ENCODE measurements around the gene C1orf174. TPM values are rescaled to one million over a fixed set of nuclear protein-coding genes. Genes with fewer than 3 reads are reported as not detected.

Gene C1orf174
- total RNA-seq, 2 donors from 2014 or later = 14.8 to 15.6 TPM

DNA sequence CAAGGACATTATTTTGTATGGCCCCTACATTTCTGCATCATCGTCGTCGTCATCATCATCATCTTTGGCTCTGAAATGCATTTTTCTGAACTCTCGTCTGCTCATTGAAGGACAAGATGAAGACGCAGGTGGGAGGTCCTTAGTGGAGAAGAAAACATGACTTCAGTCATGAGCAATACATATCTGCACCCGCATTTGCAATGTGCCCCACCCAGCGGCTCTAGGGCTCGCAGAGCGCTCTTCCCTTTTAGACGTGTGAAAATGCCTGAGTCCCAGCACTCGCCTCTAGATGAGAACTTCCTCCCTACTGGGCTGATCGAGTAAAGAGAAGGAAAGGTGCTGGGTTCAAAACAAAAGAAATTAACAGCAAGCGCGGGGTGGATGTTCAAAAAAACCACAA lies 10.1 kb downstream of the C1orf174 start:
- Histone ChIP-seq H3K4me3 (no peak overlapping the region), H3K27me3 (no peaks in the 10 kb centered on the region), H3K4me1 (peaks cover 6% of the 10 kb centered on the region), H3K36me3 (replicated peaks in 1 of 2; ENCODE audit: insufficient read depth in 1 of 2, low read depth in 2 of 2) (peaks cover 7 to 14% of the 10 kb centered on the region in 2 donors), H3K9me3 (no peaks in the 10 kb centered on the region), H3K27ac (no peak overlapping the region)
- TF ChIP-seq, protein P1, sequence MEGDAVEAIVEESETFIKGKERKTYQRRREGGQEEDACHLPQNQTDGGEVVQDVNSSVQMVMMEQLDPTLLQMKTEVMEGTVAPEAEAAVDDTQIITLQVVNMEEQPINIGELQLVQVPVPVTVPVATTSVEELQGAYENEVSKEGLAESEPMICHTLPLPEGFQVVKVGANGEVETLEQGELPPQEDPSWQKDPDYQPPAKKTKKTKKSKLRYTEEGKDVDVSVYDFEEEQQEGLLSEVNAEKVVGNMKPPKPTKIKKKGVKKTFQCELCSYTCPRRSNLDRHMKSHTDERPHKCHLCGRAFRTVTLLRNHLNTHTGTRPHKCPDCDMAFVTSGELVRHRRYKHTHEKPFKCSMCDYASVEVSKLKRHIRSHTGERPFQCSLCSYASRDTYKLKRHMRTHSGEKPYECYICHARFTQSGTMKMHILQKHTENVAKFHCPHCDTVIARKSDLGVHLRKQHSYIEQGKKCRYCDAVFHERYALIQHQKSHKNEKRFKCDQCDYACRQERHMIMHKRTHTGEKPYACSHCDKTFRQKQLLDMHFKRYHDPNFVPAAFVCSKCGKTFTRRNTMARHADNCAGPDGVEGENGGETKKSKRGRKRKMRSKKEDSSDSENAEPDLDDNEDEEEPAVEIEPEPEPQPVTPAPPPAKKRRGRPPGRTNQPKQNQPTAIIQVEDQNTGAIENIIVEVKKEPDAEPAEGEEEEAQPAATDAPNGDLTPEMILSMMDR (IDR thresholded peaks at IDR 0.05) = no peak
- TF ChIP-seq POLR2A (IDR thresholded peaks at IDR 0.05) = no peak
- intact Hi-C loops (cut with DNase I) = no loop called here
- 89 to 97% methylated on average over 14 of the region's 14 CpGs for WGBS, 2 donors
- ATAC-seq = no peak
- DNase-seq = no peak

DNA sequence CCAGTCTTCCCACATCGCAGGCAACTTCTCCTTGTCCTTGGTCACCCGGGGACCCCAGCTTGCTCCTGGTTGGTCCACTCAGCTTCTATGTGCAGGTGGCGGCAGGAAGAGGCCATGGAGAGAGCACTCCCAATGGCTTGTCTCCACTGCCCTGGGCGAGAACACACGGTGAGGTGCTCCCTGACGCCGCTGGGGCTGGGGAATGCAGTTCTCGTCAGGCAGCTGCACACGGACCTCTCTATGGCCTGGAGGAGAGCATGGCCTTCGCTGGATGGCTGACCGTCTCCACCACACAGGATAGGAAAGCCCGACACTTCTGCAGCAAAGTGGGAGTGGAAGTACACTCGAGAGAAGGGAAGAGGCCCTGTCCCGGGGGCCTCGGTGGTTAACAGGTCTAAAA lies 11.8 kb downstream of the C1orf174 start:
- Histone ChIP-seq H3K27ac (no peak overlapping the region), H3K4me3 (no peak overlapping the region), H3K9me3 (no peaks in the 10 kb centered on the region), H3K4me1 (peaks cover 6% of the 10 kb centered on the region), H3K27me3 (no peaks in the 10 kb centered on the region), H3K36me3 (replicated peaks in 1 of 2; ENCODE audit: insufficient read depth in 1 of 2, low read depth in 2 of 2) (peaks cover 7 to 14% of the 10 kb centered on the region in 2 donors)
- intact Hi-C loops (cut with DNase I) = no loop called here
- TF ChIP-seq, protein P1 (IDR thresholded peaks at IDR 0.05) = no peak
- no peak for TF ChIP-seq POLR2A (IDR thresholded peaks at IDR 0.05)
- no peak for ATAC-seq
- 80 to 89% methylated on average over 9 to 15 of the region's 15 CpGs for WGBS, 2 donors
- no peak for DNase-seq

DNA sequence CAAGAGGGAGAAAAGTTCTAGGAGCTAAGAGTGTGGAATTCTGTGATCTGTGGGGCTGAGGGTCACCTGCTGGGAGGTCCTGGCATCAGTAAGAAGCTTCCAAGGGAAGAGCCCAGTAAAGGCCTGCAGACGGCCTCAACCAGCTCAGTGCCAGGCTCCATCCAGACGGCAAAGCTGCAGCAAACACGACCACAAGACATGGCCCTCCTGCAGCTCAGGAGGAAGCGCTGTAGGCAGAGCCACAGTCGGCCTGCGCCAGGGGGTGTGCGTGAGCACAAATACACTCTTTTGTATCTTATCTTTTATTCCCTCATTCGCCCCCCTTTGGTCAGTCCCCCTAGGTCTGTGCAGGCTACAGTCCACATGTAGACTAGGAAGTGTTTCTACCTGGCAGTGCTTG lies 13.4 kb downstream of the C1orf174 start:
- DNase-seq = no peak
- TF ChIP-seq POLR2A (IDR thresholded peaks at IDR 0.05) = no peak
- TF ChIP-seq, protein P1 (IDR thresholded peaks at IDR 0.05) = no peak
- WGBS, 2 donors = 87 to 88% methylated on average over 8 of the region's 8 CpGs
- ATAC-seq = no peak
- H3K27ac ChIP-seq = no peak overlapping the region
- H3K4me3 ChIP-seq = no peak overlapping the region
- intact Hi-C loops (cut with DNase I) = no loop called here
- H3K9me3 ChIP-seq = no peaks in the 10 kb centered on the region
- H3K27me3 ChIP-seq = no peaks in the 10 kb centered on the region
- no peaks in the 10 kb centered on the region for H3K4me1 ChIP-seq
- peaks cover 7 to 14% of the 10 kb centered on the region in 2 donors for H3K36me3 ChIP-seq (replicated peaks in 1 of 2; ENCODE audit: insufficient read depth in 1 of 2, low read depth in 2 of 2)

DNA sequence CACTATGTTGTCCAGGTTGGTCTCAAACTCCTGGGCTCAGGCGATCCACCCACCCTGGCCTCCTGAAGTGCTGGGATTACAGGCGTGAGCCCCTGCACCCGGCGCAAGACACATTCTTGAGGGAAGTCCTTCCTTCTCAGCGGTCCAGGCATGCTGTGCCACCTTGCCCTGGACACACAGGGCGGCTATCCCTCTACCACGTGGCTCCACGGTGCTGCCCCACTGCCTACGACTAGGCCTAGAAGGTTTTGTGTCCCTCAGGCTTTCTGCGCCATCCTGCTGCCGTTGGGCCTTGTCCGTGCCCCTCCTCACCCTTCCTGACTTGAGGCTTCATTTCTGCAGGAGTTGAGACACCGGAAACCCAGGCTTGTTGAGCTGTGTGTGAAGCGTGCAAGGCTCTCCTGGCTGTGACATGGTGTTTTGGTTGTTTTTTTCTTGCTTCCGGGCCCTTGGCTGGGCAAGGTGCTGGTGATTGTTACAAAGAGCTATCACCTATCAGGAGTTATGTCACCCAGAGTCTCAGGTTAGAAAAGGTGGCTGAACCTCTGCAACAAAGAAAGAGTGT lies 13.9 kb downstream of the C1orf174 start:
- H3K27me3 ChIP-seq = no peaks in the 10 kb centered on the region
- DNase-seq (no peak), ATAC-seq (no peak)
- peaks cover 7 to 14% of the 10 kb centered on the region in 2 donors for H3K36me3 ChIP-seq (replicated peaks in 1 of 2; ENCODE audit: insufficient read depth in 1 of 2, low read depth in 2 of 2)
- H3K9me3 ChIP-seq = no peaks in the 10 kb centered on the region
- no peak for TF ChIP-seq POLR2A (IDR thresholded peaks at IDR 0.05)
- TF ChIP-seq, protein P1 (IDR thresholded peaks at IDR 0.05) = no peak
- no peaks in the 10 kb centered on the region for H3K4me1 ChIP-seq
- intact Hi-C loops (cut with DNase I) = no loop called here
- 89 to 99% methylated on average over 7 to 15 of the region's 15 CpGs for WGBS, 2 donors
- no peak overlapping the region for H3K4me3 ChIP-seq
- H3K27ac ChIP-seq = no peak overlapping the region

DNA sequence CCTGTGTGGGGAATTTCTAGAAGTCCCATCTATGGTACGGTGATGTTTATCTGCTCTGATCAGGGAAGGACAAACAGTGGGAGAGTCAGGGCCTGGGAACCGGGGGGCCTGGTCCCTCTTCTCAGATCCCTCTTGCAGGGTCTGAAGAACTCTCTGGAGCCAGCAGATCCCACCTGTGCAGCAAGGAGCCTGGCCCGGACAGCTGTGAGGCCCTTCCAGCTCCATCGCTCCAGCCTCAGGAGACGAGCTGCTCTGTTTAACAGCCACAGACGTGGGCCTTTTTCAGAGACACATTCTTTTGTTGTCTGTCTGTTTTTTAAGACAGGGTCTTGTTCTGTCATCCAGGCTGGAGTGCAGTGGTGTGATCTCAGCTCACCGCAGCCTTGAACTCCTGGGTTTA lies 14.5 kb downstream of the C1orf174 start:
- Histone ChIP-seq H3K27ac (no peak overlapping the region), H3K36me3 (replicated peaks in 1 of 2; ENCODE audit: insufficient read depth in 1 of 2, low read depth in 2 of 2) (peaks cover 5 to 12% of the 10 kb centered on the region in 2 donors), H3K27me3 (no peaks in the 10 kb centered on the region), H3K4me3 (no peak overlapping the region), H3K9me3 (no peaks in the 10 kb centered on the region), H3K4me1 (no peaks in the 10 kb centered on the region)
- WGBS, 2 donors = 81 to 84% methylated on average over 7 of the region's 7 CpGs
- no peak for ATAC-seq
- intact Hi-C loops (cut with DNase I) = no loop called here
- no peak for DNase-seq
- TF ChIP-seq POLR2A (IDR thresholded peaks at IDR 0.05) = no peak

Measured in body of pancreas (tissue), 4 donors.